ENCODE data around the gene LIN52.

Gene LIN52

GRCh38 chr14:74126315-74127013 is 41.7 kb downstream of the LIN52 start:
- TF ChIP-seq POLR2A (IDR thresholded peaks at IDR 0.05; ENCODE audit: extremely low read depth, insufficient read length) (no peak), MYC (IDR thresholded peaks at IDR 0.05; ENCODE audit: low read depth, low read length) (no peak), MAX (IDR thresholded peaks at IDR 0.05; ENCODE audit: low read depth, low read length) (no peak), CTCF (IDR thresholded peaks at IDR 0.05; ENCODE audit: low read depth, low read length) (no peak)
- DNase-seq (ENCODE audit: low read depth), result no peak
- H3K4me3 ChIP-seq (ENCODE audit: low read depth, low read length), result no peak overlapping the region

- DNase-seq (ENCODE audit: low read depth), result no peak
- no peak overlapping the region for H3K4me3 ChIP-seq (ENCODE audit: low read depth, low read length)
- TF ChIP-seq MYC (IDR thresholded peaks at IDR 0.05; ENCODE audit: low read depth, low read length) (no peak), CTCF (IDR thresholded peaks at IDR 0.05; ENCODE audit: low read depth, low read length) (no peak), MAX (IDR thresholded peaks at IDR 0.05; ENCODE audit: low read depth, low read length) (no peak), POLR2A (IDR thresholded peaks at IDR 0.05; ENCODE audit: extremely low read depth, insufficient read length) (no peak)
Observed at GRCh38 chr14:74127634-74128033, 42.9 kb downstream of the LIN52 start.

- DNase-seq (ENCODE audit: low read depth), result no peak
- no peak overlapping the region for H3K4me3 ChIP-seq (ENCODE audit: low read depth, low read length)
- TF ChIP-seq MAX (IDR thresholded peaks at IDR 0.05; ENCODE audit: low read depth, low read length) (no peak), POLR2A (IDR thresholded peaks at IDR 0.05; ENCODE audit: extremely low read depth, insufficient read length) (no peak), CTCF (IDR thresholded peaks at IDR 0.05; ENCODE audit: low read depth, low read length) (no peak), MYC (IDR thresholded peaks at IDR 0.05; ENCODE audit: low read depth, low read length) (no peak)
Observed at GRCh38 chr14:74133833-74134481, 49.2 kb downstream of the LIN52 start.

DNA sequence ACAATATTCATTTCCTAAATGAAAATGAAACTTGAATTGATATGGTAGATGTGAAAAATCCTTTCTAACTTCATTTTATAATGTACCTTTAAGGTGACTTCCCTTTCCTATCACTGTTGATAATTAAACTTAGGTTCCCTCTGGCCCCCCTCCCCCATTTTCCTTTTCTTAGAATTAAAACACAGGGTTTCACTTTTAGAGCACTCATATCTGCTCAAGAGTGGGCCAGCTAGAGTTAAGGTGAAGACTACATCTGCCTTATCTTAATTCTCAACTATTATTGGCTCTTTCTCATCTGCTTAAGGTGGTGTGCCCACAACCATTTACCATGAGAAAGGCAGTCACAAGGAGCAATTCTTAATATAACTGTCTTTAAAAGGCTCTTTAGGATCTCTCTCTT is 49.7 kb downstream of the LIN52 start:
- no peak overlapping the region for H3K4me3 ChIP-seq (ENCODE audit: low read depth, low read length)
- TF ChIP-seq MYC (IDR thresholded peaks at IDR 0.05; ENCODE audit: low read depth, low read length), result no peak
- no peak for TF ChIP-seq POLR2A (IDR thresholded peaks at IDR 0.05; ENCODE audit: extremely low read depth, insufficient read length)
- TF ChIP-seq CTCF (IDR thresholded peaks at IDR 0.05; ENCODE audit: low read depth, low read length), result no peak
- no peak for TF ChIP-seq MAX (IDR thresholded peaks at IDR 0.05; ENCODE audit: low read depth, low read length)
- no peak for DNase-seq (ENCODE audit: low read depth)

- no peak for TF ChIP-seq MYC (IDR thresholded peaks at IDR 0.05; ENCODE audit: low read depth, low read length)
- TF ChIP-seq CTCF (IDR thresholded peaks at IDR 0.05; ENCODE audit: low read depth, low read length), result no peak
- TF ChIP-seq POLR2A (IDR thresholded peaks at IDR 0.05; ENCODE audit: extremely low read depth, insufficient read length), result no peak
- TF ChIP-seq MAX (IDR thresholded peaks at IDR 0.05; ENCODE audit: low read depth, low read length), result no peak
- H3K4me3 ChIP-seq (ENCODE audit: low read depth, low read length), result no peak overlapping the region
- no peak for DNase-seq (ENCODE audit: low read depth)
Observed at GRCh38 chr14:74135426-74135825, 50.7 kb downstream of the LIN52 start.

Measured in NB4 (cell line).